NOMO-1 treated with DMSO at 0.1 percent for 48 hours (cell line): ENCODE results near the gene KRTAP11-1.

Experiments
- DNase-seq: peaks from one replicate; lab custom pipeline; 2025; ENCODE audit not compliant: unreplicated experiment; lab: John Stamatoyannopoulos, UW

KRTAP11-1 gene

GRCh38 chr21:30881480-30881879 lies at the start of gene KRTAP11-1:
Gene KRTAP11-1 (minus strand): TSS chr21:30881580. CDS start chr21:30881524, 56 bp downstream.
- no peak for DNase-seq

GRCh38 chr21:30924146-30924700 lies 42.8 kb upstream of the KRTAP11-1 start:
- DNase-seq = no peak

- no peak for DNase-seq
Measured at GRCh38 chr21:30921129-30921528, 39.7 kb upstream of the KRTAP11-1 start.

- DNase-seq = no peak
Measured at GRCh38 chr21:30917557-30917956, 36.2 kb upstream of the KRTAP11-1 start.

- no peak for DNase-seq
Measured at GRCh38 chr21:30900881-30901280, 19.5 kb upstream of the KRTAP11-1 start.

GRCh38 chr21:30882866-30883597 lies 1.7 kb upstream of the KRTAP11-1 start:
- no peak for DNase-seq

- no peak for DNase-seq
Measured at GRCh38 chr21:30880914-30881313, 466 bp downstream of the KRTAP11-1 start.

GRCh38 chr21:30874526-30874925 lies 6.9 kb downstream of the KRTAP11-1 start:
- DNase-seq = no peak

GRCh38 chr21:30847627-30848500 lies 33.5 kb downstream of the KRTAP11-1 start:
- DNase-seq = no peak

- no peak for DNase-seq
Measured at GRCh38 chr21:30842990-30843389, 38.4 kb downstream of the KRTAP11-1 start.

GRCh38 chr21:30839304-30839703 lies 42.1 kb downstream of the KRTAP11-1 start:
- no peak for DNase-seq

GRCh38 chr21:30838536-30838935 lies 42.8 kb downstream of the KRTAP11-1 start:
- no peak for DNase-seq

- peak; percentile 1 for DNase-seq
Measured at GRCh38 chr21:30831194-30831765, 50.1 kb downstream of the KRTAP11-1 start.
